Activated T-helper 2 cell treated with anti-CD3 and anti-CD28 coated beads, Interferon-gamma antibody, Interleukin-2, Interleukin-4, amounts not matched to agents 10 μg/mL and 5 μg/mL and 100 μg/mL, durations not matched to agents 14 hours and 24 hours and 36 hours (primary cell): Measurements from ENCODE around the gene KLHL22. TPM values are rescaled to one million over a fixed set of nuclear protein-coding genes. Genes with fewer than 3 reads are reported as not detected.
"Not testable (repeated sequence)": the region's sequence is repeated elsewhere in the genome, so short reads cannot be mapped to it uniquely, and the experiment has no call there.

ENCODE experiments used
- DNase-seq: peaks from one replicate; pipeline ENCODE4 v3.0.0; 2021; ENCODE audit warnings: low spot score
- H3K27ac Mint-ChIP-seq: one replicate; pipeline ENCODE4 v1.8.0; 2021; ENCODE audit warnings: mixed read lengths
- H3K27me3 Mint-ChIP-seq: one replicate; pipeline ENCODE4 v1.8.0; 2021; ENCODE audit warnings: low read depth, mixed read lengths
- H3K36me3 Mint-ChIP-seq: one replicate; pipeline ENCODE4 v1.8.0; 2021; ENCODE audit warnings: low read depth, mixed read lengths
- H3K4me1 Mint-ChIP-seq: one replicate; pipeline ENCODE4 v1.8.0; 2021; ENCODE audit warnings: low read depth, mixed read lengths
- H3K4me3 Mint-ChIP-seq: one replicate; pipeline ENCODE4 v1.8.0; 2021; ENCODE audit warnings: low read depth, mild to moderate bottlenecking, moderate library complexity, mixed read lengths
- H3K9me3 Mint-ChIP-seq: one replicate; pipeline ENCODE4 v1.8.0; 2021; ENCODE audit warnings: mixed read lengths
- intact Hi-C: fragments of 100-400 bp; cut with micrococcal nuclease; formaldehyde crosslinking; loops from one replicate; pipeline ENCODE4 v1.15.1; 2023
- total RNA-seq: library from RNA; stranded (reverse); gene quantifications from 2 replicates; pipeline ENCODE4 v1.2.3, GENCODE V29; 2022

KLHL22 gene
- total RNA-seq, 1 donor from 2014 or later, result 38.0 TPM

GRCh38 chr22:20392983-20393704 is 102.5 kb downstream of the KLHL22 start:
- Mint-ChIP-seq H3K9me3 (no peaks in the 10 kb centered on the region), H3K4me1 (peaks cover 19% of the 10 kb centered on the region), H3K27ac (peak overlapping the region; percentile 87), H3K36me3 (peaks cover 9% of the 10 kb centered on the region), H3K4me3 (peak overlapping the region; percentile 86), H3K27me3 (no peaks in the 10 kb centered on the region)
- intact Hi-C loops, result no loop called here
- no peak for DNase-seq

GRCh38 chr22:20392365-20392881 is 103.2 kb downstream of the KLHL22 start:
- H3K27me3 Mint-ChIP-seq, H3K36me3 Mint-ChIP-seq, intact Hi-C loops, H3K27ac Mint-ChIP-seq, H3K4me3 Mint-ChIP-seq, DNase-seq, H3K9me3 Mint-ChIP-seq: not testable (repeated sequence)
- H3K4me1 Mint-ChIP-seq, result peaks cover 19% of the 10 kb centered on the region

Other genes starting within 250 kb of the KLHL22 start
- gene RTN4R, start 227.5 kb downstream of the KLHL22 start, total RNA-seq, result 1.9 and 2.2 TPM in 2 replicates
- 29.0 and 31.1 TPM in 2 replicates for gene DGCR6L, start 175.7 kb downstream of the KLHL22 start, total RNA-seq
- 13.2 and 14.4 TPM in 2 replicates for gene ZNF74, start 101.6 kb downstream of the KLHL22 start, total RNA-seq
- gene SCARF2, start 58.0 kb downstream of the KLHL22 start, total RNA-seq, result 0.55 and 0.62 TPM in 2 replicates
- gene MED15, start 11.8 kb upstream of the KLHL22 start, total RNA-seq, result 123 and 129 TPM in 2 replicates